Measurements from ENCODE around the gene CEP164.
A peak's percentile ranks its signal among the peaks of the same experiment; 100 is the strongest.

CEP164 gene

GRCh38 chr11:117327567-117328374 is at the start of gene CEP164:
TSS of gene CEP164 (plus strand) at chr11:117327854. CDS start at chr11:117338587, 10,733 bp downstream.
- DNase-seq (ENCODE audit: low read depth in 2 of 2): peak; percentile 87 to 88

- no peak for DNase-seq (ENCODE audit: low read depth in 2 of 2)
Observed at GRCh38 chr11:117278347-117278746, 49.3 kb upstream of the CEP164 start.

- no peak for DNase-seq (ENCODE audit: low read depth in 2 of 2)
Observed at GRCh38 chr11:117279711-117280376, 47.8 kb upstream of the CEP164 start.

- no peak for DNase-seq (ENCODE audit: low read depth in 2 of 2)
Observed at GRCh38 chr11:117281159-117281558, 46.5 kb upstream of the CEP164 start.

- no peak for DNase-seq (ENCODE audit: low read depth in 2 of 2)
Observed at GRCh38 chr11:117281869-117282268, 45.8 kb upstream of the CEP164 start.

- no peak for DNase-seq (ENCODE audit: low read depth in 2 of 2)
Observed at GRCh38 chr11:117282956-117283355, 44.7 kb upstream of the CEP164 start.

GRCh38 chr11:117284053-117284452 is 43.6 kb upstream of the CEP164 start:
- no peak for DNase-seq (ENCODE audit: low read depth in 2 of 2)

GRCh38 chr11:117286588-117286987 is 41.1 kb upstream of the CEP164 start:
- DNase-seq (ENCODE audit: low read depth in 2 of 2): no peak

- DNase-seq (ENCODE audit: low read depth in 2 of 2): no peak
Observed at GRCh38 chr11:117287668-117288067, 40.0 kb upstream of the CEP164 start.

- DNase-seq (ENCODE audit: low read depth in 2 of 2): no peak
Observed at GRCh38 chr11:117289795-117290194, 37.9 kb upstream of the CEP164 start.

GRCh38 chr11:117290809-117291396 is 36.8 kb upstream of the CEP164 start, which contains the start of gene BACE1-AS:
TSS of gene BACE1-AS (plus strand) at chr11:117291346.
- DNase-seq (ENCODE audit: low read depth in 2 of 2): no peak

GRCh38 chr11:117292616-117293015 is 35.0 kb upstream of the CEP164 start:
- no peak for DNase-seq (ENCODE audit: low read depth in 2 of 2)

GRCh38 chr11:117295438-117296137 is 32.1 kb upstream of the CEP164 start:
- no peak for DNase-seq (ENCODE audit: low read depth in 2 of 2)

GRCh38 chr11:117296881-117297280 is 30.8 kb upstream of the CEP164 start:
- no peak for DNase-seq (ENCODE audit: low read depth in 2 of 2)

GRCh38 chr11:117298195-117298594 is 29.5 kb upstream of the CEP164 start:
- no peak for DNase-seq (ENCODE audit: low read depth in 2 of 2)

- no peak for DNase-seq (ENCODE audit: low read depth in 2 of 2)
Observed at GRCh38 chr11:117299351-117300282, 28.0 kb upstream of the CEP164 start.

- DNase-seq (ENCODE audit: low read depth in 2 of 2): no peak
Observed at GRCh38 chr11:117300283-117300663, 27.4 kb upstream of the CEP164 start.

GRCh38 chr11:117300773-117301172 is 26.9 kb upstream of the CEP164 start:
- DNase-seq (ENCODE audit: low read depth in 2 of 2): no peak

GRCh38 chr11:117302228-117302627 is 25.4 kb upstream of the CEP164 start:
- no peak for DNase-seq (ENCODE audit: low read depth in 2 of 2)

- no peak for DNase-seq (ENCODE audit: low read depth in 2 of 2)
Observed at GRCh38 chr11:117303101-117303500, 24.6 kb upstream of the CEP164 start.
